Measurements from ENCODE around the gene LCOR. TPM values are rescaled to one million over a fixed set of nuclear protein-coding genes. Genes with fewer than 3 reads are reported as not detected.

The LCOR gene
- total and polyA plus RNA-seq, 9 of the 15 experiments (the other 6 are each of a cell fraction or from before 2014, with no cell fraction given), result 3.6 to 25.2 (median 14.4) TPM

GRCh38 chr10:96951954-96952353 lies 119.9 kb downstream of the LCOR start:
- WGBS (ENCODE audit: insufficient coverage, low coverage, missing lambda C conversion rate), result 80% methylated on average over 2 of the region's 2 CpGs
- ChIA-PET POLR2A (no interaction called here), CTCF (ENCODE audit: low intra/inter-chr PET ratio) (no interaction called here)
- FAIRE-seq, result no peak
- intact Hi-C loops (cut with micrococcal nuclease), result no loop called here
- Histone ChIP-seq H3K27me3 (ENCODE audit: control insufficient read depth in 2 of 2, insufficient read depth in 2 of 2, low read length in 2 of 2) (no peaks in the 10 kb centered on the region), H4K20me1 (replicated peaks; ENCODE audit: control insufficient read depth, insufficient read depth, low read length) (no peaks in the 10 kb centered on the region), H3K9me1 (ENCODE audit: control insufficient read depth, insufficient read depth, low read length) (no peaks in the 10 kb centered on the region), H3K4me1 (replicated peaks in 1 of 2; ENCODE audit: control insufficient read depth in 2 of 2, insufficient read depth in 2 of 2, low read length in 2 of 2) (no peaks in the 10 kb centered on the region; a peak in 1 of 5 replicates), H3K27ac (ENCODE audit: extremely low read depth, low read depth, low read length) (no peak overlapping the region), H3K79me2 (ENCODE audit: control insufficient read depth, insufficient read depth, low read length) (no peaks in the 10 kb centered on the region; the same call in 2 of the 3 replicates), H2AFZ (ENCODE audit: low read depth, low read length) (no peak overlapping the region), H3K4me3 (no peak overlapping the region), H3K36me3 (ENCODE audit: control insufficient read depth, insufficient read depth, low read length) (peaks cover 46% of the 10 kb centered on the region; the same call in 2 of the 3 replicates), H3K9ac (ENCODE audit: insufficient read depth in 1 of 2, low read depth in 2 of 2, low read length in 2 of 2) (no peak overlapping the region), H3K4me2 (ENCODE audit: insufficient read depth, low read length) (no peak overlapping the region), H3K9me3 (replicated peaks; ENCODE audit: control insufficient read depth, insufficient read depth, low read depth, low read length) (no peaks in the 10 kb centered on the region)
- in situ Hi-C loops (cut with MboI), result no loop called here
- DNase-seq (ENCODE audit: extremely low read depth in 1 of 4, low spot score in 3 of 4), result no peak
- TF ChIP-seq ZNF77 (CRISPR knock-in tag; IDR thresholded peaks at IDR 0.05) (no peak), ZNF384 (IDR thresholded peaks at IDR 0.05; ENCODE audit: low read depth, low read length) (no peak), ZNF41 (CRISPR knock-in tag; conservative IDR thresholded peaks at IDR 0.05) (no peak), KLF1 (tag; IDR thresholded peaks at IDR 0.05) (no peak), CREB1 (IDR thresholded peaks at IDR 0.05) (no peak), CREB1 (CRISPR knock-in tag; IDR thresholded peaks at IDR 0.05) (no peak), NFXL1 (CRISPR knock-in tag; IDR thresholded peaks at IDR 0.05) (no peak), SMARCC2 (IDR thresholded peaks at IDR 0.05; ENCODE audit: low read depth) (no peak), HDAC8 (tag; IDR thresholded peaks at IDR 0.05) (no peak), FOSL1 (tag; conservative IDR thresholded peaks at IDR 0.05) (no peak), ZNF184 (CRISPR knock-in tag; IDR thresholded peaks at IDR 0.05) (no peak), FOXA3 (CRISPR knock-in tag; conservative IDR thresholded peaks at IDR 0.05 in 1 of 2, IDR thresholded peaks at IDR 0.05 in 1 of 2) (no peak), ZNF639 (CRISPR knock-in tag; conservative IDR thresholded peaks at IDR 0.05 in 1 of 2, IDR thresholded peaks at IDR 0.05 in 1 of 2) (no peak), ZNF347 (CRISPR knock-in tag; IDR thresholded peaks at IDR 0.05; ENCODE audit: low read depth) (no peak), SRF (CRISPR knock-in tag; IDR thresholded peaks at IDR 0.05) (no peak), CBX1 (IDR thresholded peaks at IDR 0.05; ENCODE audit: low read depth) (no peak), KHSRP (IDR thresholded peaks at IDR 0.05) (no peak)
- no TSS peak for BruUV-seq (replicated peaks)
- ATAC-seq, result no peak
